Measurements from ENCODE around the gene RHOT2.

GRCh38 chr16:630815-631405, 37.0 kb upstream of the RHOT2 start, which contains the start of gene WFIKKN1:
- TF ChIP-seq POLR2A (IDR thresholded peaks at IDR 0.05) (no peak), CTCF (IDR thresholded peaks at IDR 0.05) (no peak), EP300 (IDR thresholded peaks at IDR 0.05) (no peak)
